Peyer's patch (tissue), 4 donors: ENCODE data around the gene RAD51B.

Source experiments
- CTCF ChIP-seq, 6 experiments: fragments of 450-650 bp in 4 of 6; fragments of 200-600 bp in 2 of 6; sonication (generic) in 1 of 6; IDR thresholded peaks; one replicate each; pipeline ENCODE4 v1.5.1; 2017 to 2019; ENCODE audit warnings: antibody characterized with exemption in 6 of 6, mild to moderate bottlenecking in 3 of 6, moderate library complexity in 1 of 6
- POLR2A ChIP-seq, 2 donors: fragments of 450-650 bp; IDR thresholded peaks; one replicate each; pipeline ENCODE4 v1.5.1; 2017; ENCODE audit warnings: antibody characterized with exemption in 2 of 2, mild to moderate bottlenecking in 2 of 2, moderate library complexity in 2 of 2

- no peak for TF ChIP-seq CTCF (IDR thresholded peaks at IDR 0.05)
- TF ChIP-seq POLR2A (IDR thresholded peaks at IDR 0.05) = no peak
These were observed 499.2 kb downstream of the RAD51B start for GRCh38 chr14:68318828-68319227.
